ENCODE results near the gene ADAM12.

DNA sequence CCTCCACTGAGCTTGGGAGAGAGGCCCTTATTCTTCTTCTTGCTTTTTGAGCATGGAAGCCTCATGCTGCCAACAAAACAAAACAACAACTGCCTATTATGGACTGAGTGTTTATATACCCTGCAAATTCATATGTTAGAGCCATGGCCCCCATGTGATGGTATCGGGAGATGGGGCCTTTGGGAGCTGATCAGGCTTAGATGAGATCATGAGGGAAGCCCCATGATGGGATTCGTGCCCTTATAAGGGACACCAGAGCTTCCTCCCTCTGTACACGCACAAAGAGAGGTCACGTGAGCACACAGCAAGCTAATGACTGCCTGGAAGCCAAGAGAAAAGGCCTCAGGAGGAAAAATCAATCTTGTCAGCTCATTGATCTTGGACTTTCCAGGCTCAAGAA is 256.9 kb downstream of the ADAM12 start:
- TF ChIP-seq, protein P1, sequence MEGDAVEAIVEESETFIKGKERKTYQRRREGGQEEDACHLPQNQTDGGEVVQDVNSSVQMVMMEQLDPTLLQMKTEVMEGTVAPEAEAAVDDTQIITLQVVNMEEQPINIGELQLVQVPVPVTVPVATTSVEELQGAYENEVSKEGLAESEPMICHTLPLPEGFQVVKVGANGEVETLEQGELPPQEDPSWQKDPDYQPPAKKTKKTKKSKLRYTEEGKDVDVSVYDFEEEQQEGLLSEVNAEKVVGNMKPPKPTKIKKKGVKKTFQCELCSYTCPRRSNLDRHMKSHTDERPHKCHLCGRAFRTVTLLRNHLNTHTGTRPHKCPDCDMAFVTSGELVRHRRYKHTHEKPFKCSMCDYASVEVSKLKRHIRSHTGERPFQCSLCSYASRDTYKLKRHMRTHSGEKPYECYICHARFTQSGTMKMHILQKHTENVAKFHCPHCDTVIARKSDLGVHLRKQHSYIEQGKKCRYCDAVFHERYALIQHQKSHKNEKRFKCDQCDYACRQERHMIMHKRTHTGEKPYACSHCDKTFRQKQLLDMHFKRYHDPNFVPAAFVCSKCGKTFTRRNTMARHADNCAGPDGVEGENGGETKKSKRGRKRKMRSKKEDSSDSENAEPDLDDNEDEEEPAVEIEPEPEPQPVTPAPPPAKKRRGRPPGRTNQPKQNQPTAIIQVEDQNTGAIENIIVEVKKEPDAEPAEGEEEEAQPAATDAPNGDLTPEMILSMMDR (IDR thresholded peaks at IDR 0.05; ENCODE audit: borderline replicate concordance, extremely low read depth, low read length, poor library complexity, severe bottlenecking) = no peak
- TF ChIP-seq EZH2 (IDR thresholded peaks at IDR 0.05; ENCODE audit: borderline replicate concordance, low read depth, low read length, severe bottlenecking) = no peak
